Measurements from ENCODE around the gene HOXD3.

Gene HOXD3

DNA sequence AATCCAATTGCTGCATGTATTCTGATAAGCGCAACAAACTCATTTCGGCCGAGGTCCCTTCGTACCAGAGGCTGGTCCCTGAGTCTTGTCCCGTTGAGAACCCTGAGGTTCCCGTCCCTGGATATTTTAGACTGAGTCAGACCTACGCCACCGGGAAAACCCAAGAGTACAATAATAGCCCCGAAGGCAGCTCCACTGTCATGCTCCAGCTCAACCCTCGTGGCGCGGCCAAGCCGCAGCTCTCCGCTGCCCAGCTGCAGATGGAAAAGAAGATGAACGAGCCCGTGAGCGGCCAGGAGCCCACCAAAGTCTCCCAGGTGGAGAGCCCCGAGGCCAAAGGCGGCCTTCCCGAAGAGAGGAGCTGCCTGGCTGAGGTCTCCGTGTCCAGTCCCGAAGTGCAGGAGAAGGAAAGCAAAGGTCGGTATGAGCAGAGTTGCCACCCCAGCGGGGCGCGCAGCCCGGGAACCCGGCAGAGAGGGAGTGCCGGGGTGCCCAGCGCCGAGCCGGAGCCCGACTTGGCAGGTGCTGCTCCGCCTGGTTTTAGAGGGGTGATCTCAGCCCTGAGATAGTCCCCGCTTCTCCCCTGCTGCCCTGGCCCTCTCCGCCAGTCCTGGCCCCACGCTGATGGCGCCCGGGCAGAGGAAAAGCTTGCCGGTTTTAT, 39.8 kb upstream of the HOXD3 start:
- TF ChIP-seq, protein P1, sequence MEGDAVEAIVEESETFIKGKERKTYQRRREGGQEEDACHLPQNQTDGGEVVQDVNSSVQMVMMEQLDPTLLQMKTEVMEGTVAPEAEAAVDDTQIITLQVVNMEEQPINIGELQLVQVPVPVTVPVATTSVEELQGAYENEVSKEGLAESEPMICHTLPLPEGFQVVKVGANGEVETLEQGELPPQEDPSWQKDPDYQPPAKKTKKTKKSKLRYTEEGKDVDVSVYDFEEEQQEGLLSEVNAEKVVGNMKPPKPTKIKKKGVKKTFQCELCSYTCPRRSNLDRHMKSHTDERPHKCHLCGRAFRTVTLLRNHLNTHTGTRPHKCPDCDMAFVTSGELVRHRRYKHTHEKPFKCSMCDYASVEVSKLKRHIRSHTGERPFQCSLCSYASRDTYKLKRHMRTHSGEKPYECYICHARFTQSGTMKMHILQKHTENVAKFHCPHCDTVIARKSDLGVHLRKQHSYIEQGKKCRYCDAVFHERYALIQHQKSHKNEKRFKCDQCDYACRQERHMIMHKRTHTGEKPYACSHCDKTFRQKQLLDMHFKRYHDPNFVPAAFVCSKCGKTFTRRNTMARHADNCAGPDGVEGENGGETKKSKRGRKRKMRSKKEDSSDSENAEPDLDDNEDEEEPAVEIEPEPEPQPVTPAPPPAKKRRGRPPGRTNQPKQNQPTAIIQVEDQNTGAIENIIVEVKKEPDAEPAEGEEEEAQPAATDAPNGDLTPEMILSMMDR (IDR thresholded peaks at IDR 0.05; ENCODE audit: borderline replicate concordance, insufficient read depth, low read depth, low read length) = no peak
- H3K4me3 ChIP-seq (ENCODE audit: low read depth, low read length) = no peak overlapping the region

DNA sequence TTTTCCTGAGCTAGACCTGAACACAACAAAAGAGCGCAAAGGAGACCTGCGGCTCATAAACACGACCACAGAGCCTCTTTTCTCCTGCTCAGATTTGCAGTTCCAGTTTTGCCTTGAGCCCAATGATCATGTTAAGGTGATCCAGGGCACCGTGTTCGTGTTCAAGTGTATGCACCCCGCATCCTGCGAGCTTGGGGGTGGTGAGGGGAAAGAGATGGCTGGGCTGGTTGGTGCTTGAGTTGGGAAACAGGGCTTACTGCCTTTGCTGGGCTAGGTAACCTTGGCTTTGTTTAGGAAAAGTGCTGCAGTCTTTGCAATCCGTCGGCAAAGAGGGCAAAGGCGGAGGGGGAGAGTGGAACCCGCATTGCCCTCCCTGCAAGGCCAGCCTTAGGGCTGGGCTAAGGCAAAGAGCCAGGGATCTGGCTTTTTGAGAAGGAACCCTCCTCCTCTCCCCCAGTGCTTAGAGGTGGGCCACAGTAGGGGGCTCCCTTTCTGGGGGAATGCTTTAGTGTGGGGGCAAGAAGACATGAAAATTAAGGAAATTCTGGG, 39.2 kb upstream of the HOXD3 start:
- TF ChIP-seq, protein P1 (IDR thresholded peaks at IDR 0.05; ENCODE audit: borderline replicate concordance, insufficient read depth, low read depth, low read length) = no peak
- no peak overlapping the region for H3K4me3 ChIP-seq (ENCODE audit: low read depth, low read length)

DNA sequence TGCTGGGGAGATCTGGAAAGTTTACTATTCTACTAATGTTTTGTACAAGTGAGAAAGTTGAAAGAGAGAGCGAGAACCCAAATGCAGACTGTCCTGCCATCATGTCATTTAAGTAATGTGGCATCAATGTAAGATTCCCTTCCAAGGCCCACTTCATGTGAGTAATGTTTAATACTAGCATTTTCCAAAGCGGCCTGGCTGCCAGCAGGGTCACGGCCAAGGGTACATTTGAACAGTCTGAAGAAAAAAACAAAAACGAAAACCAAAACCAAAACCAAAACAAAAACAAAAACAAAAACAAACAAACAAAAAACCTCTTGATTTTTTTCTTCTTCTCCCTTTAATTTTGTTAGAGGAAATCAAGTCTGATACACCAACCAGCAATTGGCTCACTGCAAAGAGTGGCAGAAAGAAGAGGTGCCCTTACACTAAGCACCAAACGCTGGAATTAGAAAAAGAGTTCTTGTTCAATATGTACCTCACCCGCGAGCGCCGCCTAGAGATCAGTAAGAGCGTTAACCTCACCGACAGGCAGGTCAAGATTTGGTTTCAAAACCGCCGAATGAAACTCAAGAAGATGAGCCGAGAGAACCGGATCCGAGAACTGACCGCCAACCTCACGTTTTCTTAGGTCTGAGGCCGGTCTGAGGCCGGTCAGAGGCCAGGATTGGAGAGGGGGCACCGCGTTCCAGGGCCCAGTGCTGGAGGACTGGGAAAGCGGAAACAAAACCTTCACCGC, 38.3 kb upstream of the HOXD3 start:
- TF ChIP-seq, protein P1 (IDR thresholded peaks at IDR 0.05; ENCODE audit: borderline replicate concordance, insufficient read depth, low read depth, low read length) = peak; percentile 64; the same call in 1 of the 2 replicates
- no peak overlapping the region for H3K4me3 ChIP-seq (ENCODE audit: low read depth, low read length)

DNA sequence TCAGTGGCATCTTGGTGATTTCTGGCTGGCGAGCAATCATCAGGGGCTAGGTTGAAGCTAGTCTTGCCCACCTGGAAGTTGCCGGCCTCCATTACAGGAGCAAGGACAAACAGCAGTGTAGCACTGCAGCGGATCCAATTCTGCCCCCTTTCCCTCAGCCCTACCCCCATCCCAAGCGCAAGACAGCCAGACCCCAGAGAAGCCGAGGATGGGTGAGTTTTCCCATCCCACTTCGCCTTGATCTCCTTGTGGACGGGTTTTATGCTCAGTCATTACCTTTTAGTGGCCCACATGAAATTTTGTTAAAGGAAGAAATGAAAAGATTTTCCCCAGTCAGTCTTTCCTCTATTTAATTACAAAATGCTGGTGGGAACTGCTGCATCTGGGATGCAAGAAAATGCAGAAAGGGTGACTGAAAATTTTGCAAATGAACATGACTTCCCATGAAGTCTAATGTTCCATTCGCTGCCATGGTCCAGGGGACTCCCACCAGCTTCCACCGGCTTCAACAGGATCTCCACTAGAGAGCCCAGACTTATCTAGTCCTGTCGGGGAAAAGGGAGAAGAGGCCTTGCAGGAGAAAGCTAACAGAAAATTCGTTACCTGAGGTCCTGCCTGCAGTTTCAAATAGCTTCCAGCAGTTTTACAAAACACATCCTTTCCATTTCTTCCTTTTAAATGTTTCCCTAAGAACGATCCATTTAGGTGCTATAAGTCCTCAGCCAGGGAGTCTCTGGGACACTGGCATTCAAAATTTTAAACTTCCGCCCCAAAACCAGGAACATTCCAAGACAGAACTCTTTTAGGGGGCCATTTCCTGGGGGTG, 36.5 kb upstream of the HOXD3 start:
- H3K4me3 ChIP-seq (ENCODE audit: low read depth, low read length) = no peak overlapping the region
- TF ChIP-seq, protein P1 (IDR thresholded peaks at IDR 0.05; ENCODE audit: borderline replicate concordance, insufficient read depth, low read depth, low read length) = no peak

DNA sequence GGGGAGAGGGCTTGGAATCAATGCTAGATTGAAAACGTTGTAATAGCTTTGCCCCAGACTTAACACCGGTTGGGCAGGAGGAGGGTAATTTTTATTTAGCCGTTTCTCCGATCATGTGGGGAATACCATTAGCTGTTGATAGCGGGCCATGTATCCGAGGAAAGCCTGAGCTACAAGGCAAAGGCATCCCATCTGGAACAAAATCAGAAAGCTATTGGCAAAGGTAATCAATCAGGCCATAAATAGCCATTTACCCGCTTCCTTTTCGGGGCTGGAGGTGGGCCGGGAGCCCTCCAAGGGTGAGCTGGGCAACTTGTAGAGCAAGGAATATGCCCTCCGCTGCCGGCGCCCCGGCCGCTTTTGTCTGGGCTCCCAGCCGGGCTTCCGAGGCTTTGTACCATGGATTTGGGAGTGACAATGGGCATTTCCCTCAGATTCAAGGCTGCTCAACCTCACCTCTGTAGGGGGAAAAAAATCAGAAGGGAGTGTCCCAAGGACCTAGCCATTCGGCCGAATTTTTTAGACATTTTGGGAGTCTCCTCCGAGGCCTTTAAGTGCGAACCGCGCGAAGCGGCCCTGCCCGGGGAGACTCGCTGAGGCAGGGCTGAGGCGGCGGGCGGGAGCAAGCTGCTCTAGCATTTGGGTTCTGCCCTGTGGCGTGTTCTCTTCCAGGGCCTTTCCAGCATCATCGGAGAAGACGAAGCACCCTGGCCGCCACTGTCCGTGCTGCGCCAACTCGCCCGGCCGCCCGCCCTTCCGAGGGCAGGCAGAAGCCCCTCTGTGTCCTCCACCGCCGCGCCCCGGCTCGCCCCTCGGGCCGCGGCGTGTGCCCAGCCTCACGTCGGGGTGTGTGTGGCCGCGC, 35.7 kb upstream of the HOXD3 start:
- TF ChIP-seq, protein P1 (IDR thresholded peaks at IDR 0.05; ENCODE audit: borderline replicate concordance, insufficient read depth, low read depth, low read length) = no peak
- H3K4me3 ChIP-seq (ENCODE audit: low read depth, low read length) = no peak overlapping the region

DNA sequence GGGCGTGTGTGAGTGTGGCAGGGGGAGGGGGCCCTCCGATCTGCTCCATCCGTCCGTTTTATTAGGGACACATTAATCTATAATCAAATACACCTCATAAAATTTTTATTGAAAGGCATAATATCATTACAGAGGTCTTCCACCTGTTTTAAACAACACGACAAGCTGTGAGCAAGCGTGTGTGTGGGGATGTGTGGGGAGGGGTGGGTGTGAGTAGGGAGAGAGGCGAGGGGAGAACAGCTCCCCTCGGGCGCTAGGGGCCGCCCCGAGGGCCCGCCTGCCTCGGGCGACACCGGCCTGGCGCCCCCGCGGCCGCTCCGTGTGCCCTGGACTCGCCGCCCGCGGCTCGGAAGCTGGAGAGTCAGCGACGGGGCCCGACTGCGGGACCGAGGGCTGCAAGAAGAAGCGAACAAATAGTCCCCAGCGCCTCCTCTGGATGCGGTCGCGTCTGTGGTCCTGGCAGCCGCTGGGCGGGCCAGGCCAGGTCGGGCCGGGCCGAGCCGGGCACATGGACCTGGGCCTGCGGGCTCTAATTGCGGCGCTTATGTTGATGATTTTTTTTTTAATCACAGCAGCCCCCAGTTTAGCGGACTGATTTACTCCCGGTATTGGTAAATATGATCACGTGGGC, 34.9 kb upstream of the HOXD3 start:
- H3K4me3 ChIP-seq (ENCODE audit: low read depth, low read length) = no peak overlapping the region
- TF ChIP-seq, protein P1 (IDR thresholded peaks at IDR 0.05; ENCODE audit: borderline replicate concordance, insufficient read depth, low read depth, low read length) = no peak
